Activated CD4-positive, CD25-positive, alpha-beta regulatory T cell treated with anti-CD3 and anti-CD28 coated beads, Interleukin-2, amount 50 U/mL, for 72 hours (primary cell): ENCODE results near the gene ADGRA3.

Experiments
- DNase-seq: peaks from one replicate; pipeline ENCODE4 v3.0.0; 2021

ADGRA3 gene

GRCh38 chr4:22504922-22505321, 10.9 kb downstream of the ADGRA3 start:
- DNase-seq: no peak

GRCh38 chr4:22504447-22504846, 11.4 kb downstream of the ADGRA3 start:
- DNase-seq: no peak

DNA sequence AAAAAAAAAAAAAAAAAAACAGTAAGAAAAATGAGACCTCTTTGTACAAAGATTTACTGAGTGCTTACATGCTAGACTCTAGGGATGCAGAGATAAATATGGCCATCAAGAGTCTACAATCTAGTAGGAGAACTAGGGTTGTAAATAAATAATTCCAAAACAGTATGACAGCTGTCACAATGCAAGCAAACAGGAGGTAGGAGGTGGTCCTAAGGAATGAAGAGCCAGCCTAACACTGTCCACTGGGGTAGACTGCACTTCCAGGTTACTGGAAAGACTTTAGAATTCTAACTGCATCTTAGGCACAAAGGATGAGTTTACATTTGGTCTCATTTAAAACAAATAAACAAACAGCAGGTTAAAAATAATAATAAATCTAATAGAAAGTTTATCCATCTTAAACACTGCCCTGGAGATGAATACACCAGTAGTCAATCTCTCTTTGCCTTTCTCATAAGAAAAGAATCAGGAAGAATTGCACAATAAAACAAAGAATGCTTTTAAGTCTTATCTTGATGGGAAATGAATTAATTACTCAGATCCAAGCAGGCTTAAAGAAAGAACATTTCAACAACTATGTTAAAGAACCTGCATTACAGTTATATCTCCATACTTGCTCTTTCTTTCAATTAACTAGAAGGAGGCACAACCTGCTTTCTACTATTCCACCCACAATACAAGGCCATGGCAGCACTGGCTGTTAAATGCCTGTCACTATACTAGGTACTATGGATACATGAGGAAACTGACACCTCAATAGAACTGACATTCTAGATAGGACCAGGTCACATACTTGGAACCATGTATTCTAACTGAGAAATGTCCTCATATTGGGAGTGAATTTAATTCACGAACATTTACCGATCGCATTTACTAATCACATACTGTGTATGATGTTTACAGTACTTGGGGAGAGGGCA, 12.7 kb downstream of the ADGRA3 start:
- DNase-seq: no peak

GRCh38 chr4:22501715-22502095, 14.2 kb downstream of the ADGRA3 start:
- DNase-seq: no peak

- DNase-seq: no peak
These were observed 14.8 kb downstream of the ADGRA3 start for GRCh38 chr4:22500831-22501714.

- DNase-seq: no peak
These were observed 15.7 kb downstream of the ADGRA3 start for GRCh38 chr4:22500128-22500611.

- no peak for DNase-seq
These were observed 17.0 kb downstream of the ADGRA3 start for GRCh38 chr4:22498866-22499265.

- DNase-seq: no peak
These were observed 19.6 kb downstream of the ADGRA3 start for GRCh38 chr4:22496165-22496813.

- no peak for DNase-seq
These were observed 22.3 kb downstream of the ADGRA3 start for GRCh38 chr4:22493523-22493922.

DNA sequence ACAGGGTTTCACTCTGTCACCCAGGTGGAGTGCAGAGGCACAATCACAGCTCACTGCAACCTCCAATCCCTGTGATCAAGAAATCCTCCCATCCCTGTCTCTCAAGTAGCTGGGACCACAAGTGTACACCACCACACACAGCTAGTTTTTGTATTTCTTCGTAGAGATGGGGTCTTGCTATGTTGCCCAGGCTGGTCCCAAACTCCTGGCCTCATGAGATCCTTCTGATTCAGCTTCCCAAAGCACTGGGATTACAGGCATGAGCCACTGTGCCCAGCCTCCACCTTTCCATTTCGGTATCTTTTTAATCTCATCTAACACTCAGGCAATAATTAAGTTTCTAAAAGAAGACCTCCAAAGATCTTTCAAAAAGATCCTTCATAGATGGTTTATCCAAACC, 22.9 kb downstream of the ADGRA3 start:
- DNase-seq: no peak

- DNase-seq: no peak
These were observed 23.9 kb downstream of the ADGRA3 start for GRCh38 chr4:22491939-22492338.

GRCh38 chr4:22490718-22491315, 25.0 kb downstream of the ADGRA3 start:
- DNase-seq: no peak

DNA sequence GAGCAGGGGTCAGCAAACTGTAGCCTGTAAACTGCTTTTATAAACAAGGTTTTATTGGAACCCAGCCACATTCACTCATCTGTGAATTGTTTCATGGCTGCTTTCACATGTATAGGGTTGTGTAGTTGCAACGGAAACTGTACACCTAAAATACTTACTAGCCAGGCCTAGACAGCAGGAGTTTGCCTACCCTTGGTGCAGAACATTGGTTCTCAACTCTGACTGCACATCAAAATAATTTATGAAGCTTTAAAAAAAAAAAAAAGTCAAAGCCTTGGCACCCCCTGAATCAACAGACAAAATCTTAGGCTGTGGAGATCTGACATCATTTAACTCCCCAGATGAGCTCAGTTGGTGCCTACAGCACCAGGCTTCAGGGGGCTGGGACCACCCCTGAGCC, 27.8 kb downstream of the ADGRA3 start:
- DNase-seq: no peak

DNA sequence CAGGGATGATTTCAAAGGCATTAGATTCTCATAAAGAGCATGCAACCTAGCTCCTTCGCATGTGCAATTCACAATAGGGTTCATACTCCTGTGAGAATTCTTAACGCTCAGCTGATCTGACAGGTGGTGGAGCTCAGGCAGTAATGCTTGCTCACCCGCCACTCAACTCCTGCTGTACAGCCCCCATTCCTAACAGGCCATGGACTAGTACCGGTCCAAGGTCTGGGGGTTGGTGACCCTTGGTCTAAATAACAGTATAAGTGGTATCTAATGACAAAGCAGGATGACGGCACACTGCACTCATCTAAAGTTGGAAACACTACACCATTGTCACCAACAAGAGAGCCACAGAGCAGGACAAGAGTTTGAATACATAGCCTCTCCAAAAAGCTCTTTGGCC, 28.5 kb downstream of the ADGRA3 start:
- no peak for DNase-seq

DNA sequence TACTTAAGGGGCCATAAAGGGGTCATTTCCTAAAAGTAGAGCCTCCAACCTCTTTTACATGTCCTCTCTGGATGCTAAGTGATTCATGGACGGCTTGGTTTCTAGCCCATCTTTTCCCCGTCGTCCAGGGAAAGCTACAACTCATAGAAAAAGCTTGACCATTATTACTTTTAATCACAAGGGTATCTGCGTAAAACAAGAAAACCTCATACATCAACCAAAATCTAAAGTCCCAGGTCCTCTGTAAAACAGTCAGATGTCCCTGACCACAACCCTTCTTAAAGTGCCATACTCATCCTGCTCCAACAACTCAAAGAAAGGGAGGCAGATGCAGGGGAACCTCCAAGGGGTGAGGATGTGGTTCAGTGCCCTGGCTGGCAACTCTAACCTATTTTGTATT, 29.6 kb downstream of the ADGRA3 start:
- no peak for DNase-seq

- no peak for DNase-seq
These were observed 30.1 kb downstream of the ADGRA3 start for GRCh38 chr4:22485737-22486136.

DNA sequence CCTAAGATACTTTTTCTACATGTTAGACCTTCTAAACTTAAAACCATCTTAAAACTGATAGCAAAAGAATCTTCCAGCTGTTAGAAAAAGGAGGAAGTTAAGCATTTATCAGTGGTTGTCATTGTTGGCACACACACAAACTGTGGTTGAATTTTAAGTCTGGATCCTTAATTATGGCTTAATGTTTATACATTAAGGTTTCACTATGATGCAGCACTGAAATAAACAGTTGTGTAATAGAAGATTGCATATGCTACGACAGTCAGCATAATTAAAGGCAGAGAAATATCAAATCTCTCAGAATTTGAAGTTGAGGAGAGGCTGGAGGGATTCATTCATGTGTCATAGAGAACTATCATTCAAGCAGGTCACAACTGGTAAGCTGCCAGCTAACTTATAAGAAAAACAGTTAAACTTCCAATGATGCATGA, 32.3 kb downstream of the ADGRA3 start:
- DNase-seq: no peak

GRCh38 chr4:22482250-22483127, 33.4 kb downstream of the ADGRA3 start:
- no peak for DNase-seq

GRCh38 chr4:22480675-22481327, 35.1 kb downstream of the ADGRA3 start:
- no peak for DNase-seq

GRCh38 chr4:22478426-22478825, 37.4 kb downstream of the ADGRA3 start:
- DNase-seq: no peak

DNA sequence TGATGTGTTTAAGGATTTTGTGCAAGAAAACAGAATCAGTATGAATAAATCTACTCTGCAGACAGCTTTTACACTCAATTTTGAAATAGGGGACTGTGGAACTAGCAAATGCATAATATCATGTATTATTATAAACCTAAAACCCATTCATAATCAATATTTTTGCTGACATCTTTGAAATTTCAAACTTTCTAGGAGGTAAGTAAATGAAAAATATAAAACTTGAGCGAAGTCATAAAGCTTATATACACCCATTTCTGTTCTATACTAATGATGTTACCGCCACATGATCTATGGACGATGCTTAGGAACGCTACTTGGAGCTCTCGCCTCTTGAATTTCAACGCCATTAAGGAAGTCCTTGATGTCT, 38.1 kb downstream of the ADGRA3 start:
- no peak for DNase-seq
